Upper lobe of left lung (tissue), 6 donors: ENCODE measurements around the gene CFAP73. TPM values are rescaled to one million over a fixed set of nuclear protein-coding genes. Genes with fewer than 3 reads are reported as not detected.

Experiments
- ATAC-seq, 2 donors: fragments of 200-7000 bp; cut with Tn5 transposase; one replicate each; pipeline ENCODE4 v1.9.1; 2022; ENCODE audit warnings: mild to moderate bottlenecking in 2 of 2, moderate library complexity in 2 of 2; ENCODE audit not compliant: low FRiP score in 2 of 2
- DNase-seq, 2 donors: peaks; one replicate each; pipeline ENCODE4 v3.0.0-alpha.2; 2019 to 2020
- H3K27ac ChIP-seq, 4 donors: fragments of 200-600 bp; sonication (generic); one replicate each; pipeline ENCODE4 v1.5.1; 2016 to 2019
- H3K27me3 ChIP-seq, 4 donors: fragments of 200-600 bp; sonication (generic); one replicate each; pipeline ENCODE4 v1.5.1; 2017 to 2019
- H3K36me3 ChIP-seq, 4 donors: fragments of 200-600 bp; sonication (generic); one replicate each; pipeline ENCODE4 v1.5.1; 2016 to 2019
- H3K4me1 ChIP-seq, 4 donors: fragments of 200-600 bp; sonication (generic); one replicate each; pipeline ENCODE4 v1.5.1; 2018 to 2019
- H3K4me3 ChIP-seq, 4 donors: fragments of 200-600 bp; sonication (generic); one replicate each; pipeline ENCODE4 v1.5.1; 2017 to 2019; ENCODE audit warnings: mild to moderate bottlenecking in 2 of 4, moderate library complexity in 1 of 4
- H3K9me3 ChIP-seq, 4 donors: fragments of 200-600 bp; sonication (generic); one replicate each; pipeline ENCODE4 v1.5.1; 2018 to 2019
- EP300 ChIP-seq, 4 donors: sonication (generic); formaldehyde crosslinking; IDR thresholded peaks; one replicate each; pipeline ENCODE4 v1.5.1; 2017; ENCODE audit warnings: antibody characterized with exemption in 4 of 4, control low read depth in 2 of 4
- POLR2A ChIP-seq, 4 donors: fragments of 450-650 bp; IDR thresholded peaks; one replicate each; pipeline ENCODE4 v1.5.1; 2016 to 2017; ENCODE audit warnings: antibody characterized with exemption in 4 of 4, mild to moderate bottlenecking in 2 of 4
- POLR2AphosphoS5 ChIP-seq, 2 donors: sonication (generic); formaldehyde crosslinking; IDR thresholded peaks; one replicate each; pipeline ENCODE4 v1.5.1; 2017; ENCODE audit warnings: antibody characterized with exemption in 2 of 2
- WGBS, 2 donors: methylation state at CpG; one replicate each; pipeline ENCODE4 v1.1.5; 2017 to 2018; 5-methylcytosine and 5-hydroxymethylcytosine counted together
- total RNA-seq, 6 donors: library from RNA; depleted of rRNA in 4 of 6; stranded (reverse); fragments of >200 nt in 4 of 6; gene quantifications; one replicate each; pipeline versions ENCODE4 v1.1.0 to v1.2.1, GENCODE V29; 2016 to 2021
- TF ChIP-seq, protein P1 (sequence below), 6 experiments: fragments of 450-650 bp in 4 of 6; fragments of 200-600 bp in 2 of 6; sonication (generic) in 2 of 6; IDR thresholded peaks; one replicate each; pipeline ENCODE4 v1.5.1; 2016 to 2019; ENCODE audit warnings: antibody characterized with exemption in 6 of 6
- donor health status: DM: no; HTN: no; CAD: no; lungs with moderate emphysema.
- donor health status: DM: no; HTN: yes; CAD: no; lungs with severe emphysema.

The CFAP73 gene
- total RNA-seq, 6 donors from 2014 or later: 0.97 to 34.1 (median 15.4) TPM

DNA sequence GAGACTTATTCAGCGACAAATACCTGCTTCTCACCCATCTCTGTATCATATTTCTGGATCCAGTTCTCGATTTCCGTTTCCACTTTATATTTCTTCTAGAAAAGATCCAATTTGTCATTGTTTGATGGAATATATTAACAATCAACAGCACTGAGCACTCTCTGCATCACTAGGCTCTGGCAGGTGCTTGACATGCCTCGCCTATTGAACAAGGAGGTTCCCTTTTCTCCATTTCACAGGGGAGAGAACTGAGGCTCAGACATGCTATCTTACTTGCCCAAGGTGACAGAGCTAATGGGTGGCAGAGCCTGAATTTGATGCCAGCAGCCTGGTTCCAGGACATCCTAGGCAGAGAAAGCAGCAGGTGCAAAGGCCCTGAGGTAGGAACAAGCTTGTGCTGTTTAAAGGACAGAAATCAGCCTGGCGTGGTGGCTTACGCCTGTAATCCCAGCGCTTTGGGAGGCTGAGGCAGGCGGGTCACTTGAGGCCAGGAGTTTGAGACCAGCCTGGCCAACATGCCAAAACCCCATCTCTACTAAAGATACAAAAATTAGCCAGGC is 48.1 kb downstream of the CFAP73 start:
- TF ChIP-seq, protein P1, sequence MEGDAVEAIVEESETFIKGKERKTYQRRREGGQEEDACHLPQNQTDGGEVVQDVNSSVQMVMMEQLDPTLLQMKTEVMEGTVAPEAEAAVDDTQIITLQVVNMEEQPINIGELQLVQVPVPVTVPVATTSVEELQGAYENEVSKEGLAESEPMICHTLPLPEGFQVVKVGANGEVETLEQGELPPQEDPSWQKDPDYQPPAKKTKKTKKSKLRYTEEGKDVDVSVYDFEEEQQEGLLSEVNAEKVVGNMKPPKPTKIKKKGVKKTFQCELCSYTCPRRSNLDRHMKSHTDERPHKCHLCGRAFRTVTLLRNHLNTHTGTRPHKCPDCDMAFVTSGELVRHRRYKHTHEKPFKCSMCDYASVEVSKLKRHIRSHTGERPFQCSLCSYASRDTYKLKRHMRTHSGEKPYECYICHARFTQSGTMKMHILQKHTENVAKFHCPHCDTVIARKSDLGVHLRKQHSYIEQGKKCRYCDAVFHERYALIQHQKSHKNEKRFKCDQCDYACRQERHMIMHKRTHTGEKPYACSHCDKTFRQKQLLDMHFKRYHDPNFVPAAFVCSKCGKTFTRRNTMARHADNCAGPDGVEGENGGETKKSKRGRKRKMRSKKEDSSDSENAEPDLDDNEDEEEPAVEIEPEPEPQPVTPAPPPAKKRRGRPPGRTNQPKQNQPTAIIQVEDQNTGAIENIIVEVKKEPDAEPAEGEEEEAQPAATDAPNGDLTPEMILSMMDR (IDR thresholded peaks at IDR 0.05): no peak
- no peak for ATAC-seq
- Histone ChIP-seq H3K4me1 (peaks cover 9 to 13% (median 10%) of the 10 kb centered on the region in 4 donors), H3K4me3 (no peak overlapping the region), H3K9me3 (no peaks in the 10 kb centered on the region), H3K36me3 (peaks cover 0 to 2% (median 0%) of the 10 kb centered on the region in 4 donors), H3K27ac (no peak overlapping the region), H3K27me3 (no peaks in the 10 kb centered on the region)
- no peak for DNase-seq
- 94 to 95% methylated on average over 8 of the region's 8 CpGs for WGBS, 2 donors

DNA sequence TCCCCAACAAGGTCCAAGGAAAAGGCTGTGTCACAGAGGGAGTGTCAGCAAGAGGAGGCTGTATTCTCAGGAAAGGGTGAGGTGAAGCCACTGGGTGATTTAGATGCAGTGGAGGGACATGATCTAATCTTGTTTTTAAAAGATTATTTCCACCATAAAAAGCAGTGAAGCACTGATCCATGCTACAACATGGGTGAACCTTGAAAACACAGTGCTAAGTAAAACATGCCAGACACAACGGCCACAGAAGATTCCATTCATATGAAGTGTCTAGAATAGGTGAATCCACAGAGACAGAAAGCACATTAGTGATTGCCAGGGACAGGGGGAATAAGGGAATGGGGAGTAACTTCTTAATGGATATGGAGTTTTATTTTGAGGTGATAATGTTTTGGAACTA is 48.8 kb downstream of the CFAP73 start:
- H3K27me3 ChIP-seq: no peaks in the 10 kb centered on the region
- TF ChIP-seq EP300 (IDR thresholded peaks at IDR 0.05): no peak
- TF ChIP-seq POLR2AphosphoS5 (IDR thresholded peaks at IDR 0.05): no peak
- TF ChIP-seq, protein P1 (IDR thresholded peaks at IDR 0.05): no peak
- no peak for TF ChIP-seq POLR2A (IDR thresholded peaks at IDR 0.05)

DNA sequence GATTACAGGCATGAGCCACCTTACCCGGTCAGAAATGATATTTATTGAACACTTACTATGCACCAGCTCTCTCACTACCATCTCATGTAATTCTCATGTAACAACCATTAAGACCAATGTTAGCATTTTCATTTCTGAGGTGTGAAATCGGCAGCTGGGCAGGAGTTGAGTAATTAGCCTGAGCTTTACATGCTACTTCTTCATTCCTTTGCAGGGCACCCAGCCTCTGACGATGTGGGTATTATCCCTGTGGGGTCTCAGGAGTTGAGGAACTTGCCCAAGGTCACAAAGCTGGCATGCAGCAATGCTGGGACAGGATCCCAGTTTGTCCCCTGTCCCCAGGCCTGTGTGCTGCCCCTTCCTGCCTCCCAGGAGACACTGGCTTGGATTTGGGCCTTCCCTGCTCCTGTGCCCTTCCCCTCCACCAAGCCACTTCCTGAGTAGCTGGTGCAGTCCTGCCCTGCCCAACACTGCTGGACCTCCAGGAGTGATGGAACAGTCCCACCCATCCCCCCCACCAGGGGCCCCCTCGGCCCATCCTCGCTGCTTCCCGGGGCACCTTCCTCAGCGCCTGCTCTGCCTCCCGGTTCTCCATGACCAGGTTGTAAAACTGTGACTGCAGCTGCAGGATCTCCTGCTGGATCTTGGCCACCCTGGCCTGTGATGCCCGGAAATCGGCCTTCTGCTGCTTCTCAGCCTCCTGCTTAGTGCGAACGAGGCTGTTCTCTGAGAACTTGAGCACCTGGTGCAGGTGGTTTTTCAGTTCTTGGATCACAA is 50.7 kb downstream of the CFAP73 start:
- no peak for ATAC-seq

More for the DNA sequence above, 48.8 kb downstream of the CFAP73 start:
- H3K4me1 ChIP-seq: peaks cover 9 to 13% (median 10%) of the 10 kb centered on the region in 4 donors
- DNase-seq: no peak
- H3K4me3 ChIP-seq: no peak overlapping the region
- H3K36me3 ChIP-seq: no peaks in the 10 kb centered on the region
- 85 to 86% methylated on average over 1 of the region's 1 CpG for WGBS, 2 donors
- ATAC-seq: no peak
- no peaks in the 10 kb centered on the region for H3K9me3 ChIP-seq
- no peak overlapping the region for H3K27ac ChIP-seq

DNA sequence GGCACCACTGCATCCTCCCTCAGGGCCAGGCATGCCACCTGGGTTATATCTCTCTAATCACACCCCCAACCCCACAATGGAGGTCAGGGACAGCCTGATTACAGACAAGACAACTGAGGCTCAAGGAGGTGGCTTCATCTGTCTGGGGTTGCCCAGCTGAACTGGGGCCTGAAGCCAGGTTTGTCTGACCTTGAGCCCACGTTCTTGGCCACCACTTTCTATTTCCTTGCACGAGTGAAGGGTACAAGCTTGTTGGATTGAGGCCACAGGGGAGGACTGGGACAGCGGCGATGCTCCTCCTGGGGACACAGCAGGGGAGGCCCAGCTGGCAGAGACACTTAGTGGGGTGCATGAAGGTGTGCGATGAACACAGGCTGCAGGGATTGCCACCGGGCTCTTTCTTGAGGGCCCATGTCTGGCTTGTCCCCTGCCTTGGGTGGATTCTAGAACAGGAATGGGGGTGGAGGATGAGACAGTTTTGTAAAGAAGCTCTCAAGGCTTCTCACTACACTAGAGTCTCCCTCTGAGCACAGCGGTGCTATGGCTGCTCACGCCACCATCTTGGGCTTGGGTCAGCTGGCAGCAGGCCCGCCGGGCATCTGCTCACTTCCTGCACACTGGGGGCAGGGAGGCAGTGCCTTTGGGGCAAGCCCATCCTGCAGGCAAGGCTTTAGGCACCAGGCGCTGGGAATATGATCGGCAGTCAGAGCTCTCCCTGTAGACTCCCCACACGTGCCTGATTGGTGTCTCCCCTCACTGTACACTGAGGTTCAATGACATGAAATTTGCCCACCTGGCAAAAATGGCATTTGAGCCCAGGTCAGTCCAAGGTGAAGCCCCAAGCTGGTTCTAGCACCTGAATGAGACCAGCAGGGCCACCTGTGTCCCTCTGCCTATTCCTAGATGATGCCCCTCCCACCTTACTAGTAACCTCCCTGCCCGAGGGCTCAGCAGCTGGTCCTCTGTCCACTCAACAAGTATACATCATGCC is 52.0 kb downstream of the CFAP73 start:
- no peak for TF ChIP-seq EP300 (IDR thresholded peaks at IDR 0.05)
- no peak for TF ChIP-seq POLR2A (IDR thresholded peaks at IDR 0.05)
- no peak for TF ChIP-seq POLR2AphosphoS5 (IDR thresholded peaks at IDR 0.05)
- TF ChIP-seq, protein P1 (IDR thresholded peaks at IDR 0.05): no peak
- peaks cover 0 to 11% (median 6%) of the 10 kb centered on the region in 4 donors for H3K4me1 ChIP-seq
- H3K9me3 ChIP-seq: no peaks in the 10 kb centered on the region
- no peak for ATAC-seq
- no peak overlapping the region for H3K27ac ChIP-seq
- 84 to 97% methylated on average over 7 to 14 of the region's 14 CpGs for WGBS, 2 donors
- DNase-seq: peak in 1 of 2 donors; percentile 52
- no peaks in the 10 kb centered on the region for H3K27me3 ChIP-seq
- H3K4me3 ChIP-seq: no peak overlapping the region
- H3K36me3 ChIP-seq: no peaks in the 10 kb centered on the region

More for the DNA sequence above, 50.7 kb downstream of the CFAP73 start:
- H3K27me3 ChIP-seq: no peaks in the 10 kb centered on the region
- H3K9me3 ChIP-seq: no peaks in the 10 kb centered on the region
- H3K27ac ChIP-seq: no peak overlapping the region
- no peak for DNase-seq
- H3K4me3 ChIP-seq: no peak overlapping the region
- H3K4me1 ChIP-seq: peaks cover 0 to 10% (median 6%) of the 10 kb centered on the region in 4 donors
- 85 to 86% methylated on average over 12 of the region's 12 CpGs for WGBS, 2 donors
- H3K36me3 ChIP-seq: no peaks in the 10 kb centered on the region
- TF ChIP-seq, protein P1 (IDR thresholded peaks at IDR 0.05): no peak
- TF ChIP-seq EP300 (IDR thresholded peaks at IDR 0.05) (no peak), POLR2A (IDR thresholded peaks at IDR 0.05) (no peak), POLR2AphosphoS5 (IDR thresholded peaks at IDR 0.05) (no peak)
